COLO668 (cell line): ENCODE data around the gene ZSCAN5B.
A peak's percentile ranks its signal among the peaks of the same experiment; 100 is the strongest.
"Not testable (repeated sequence)": the region's sequence is repeated elsewhere in the genome, so short reads cannot be mapped to it uniquely, and the experiment has no call there.

Experiments
- DNase-seq: peaks from one replicate; lab custom pipeline; 2025; ENCODE audit not compliant: unreplicated experiment; lab: John Stamatoyannopoulos, UW

Gene ZSCAN5B

GRCh38 chr19:56176881-56177280, 20.7 kb downstream of the ZSCAN5B start:
- DNase-seq = peak; percentile 22

- not testable (repeated sequence) for DNase-seq
Observed at GRCh38 chr19:56176310-56176709, 21.3 kb downstream of the ZSCAN5B start.

- not testable (repeated sequence) for DNase-seq
Observed at GRCh38 chr19:56175861-56176307, 21.7 kb downstream of the ZSCAN5B start, which contains the start of gene GALP. Gene GALP, plus strand, starts transcription at chr19:56176008. Its CDS starts 1,101 bp downstream, at chr19:56177109.

GRCh38 chr19:56174550-56174949, 23.0 kb downstream of the ZSCAN5B start:
- no peak for DNase-seq

GRCh38 chr19:56174086-56174485, 23.5 kb downstream of the ZSCAN5B start:
- no peak for DNase-seq

GRCh38 chr19:56170261-56170660, 27.3 kb downstream of the ZSCAN5B start:
- peak; percentile 68 for DNase-seq

GRCh38 chr19:56167064-56167578, 30.5 kb downstream of the ZSCAN5B start:
- no peak for DNase-seq

- DNase-seq = no peak
Observed at GRCh38 chr19:56163097-56163496, 34.5 kb downstream of the ZSCAN5B start.

GRCh38 chr19:56162258-56162657, 35.3 kb downstream of the ZSCAN5B start:
- no peak for DNase-seq

- DNase-seq = no peak
Observed at GRCh38 chr19:56161534-56161933, 36.0 kb downstream of the ZSCAN5B start.

GRCh38 chr19:56159622-56160271, 37.8 kb downstream of the ZSCAN5B start:
- DNase-seq = no peak

- no peak for DNase-seq
Observed at GRCh38 chr19:56159009-56159559, 38.5 kb downstream of the ZSCAN5B start.

GRCh38 chr19:56158170-56158757, 39.3 kb downstream of the ZSCAN5B start:
- DNase-seq = no peak

GRCh38 chr19:56156768-56157167, 40.8 kb downstream of the ZSCAN5B start:
- DNase-seq = no peak

GRCh38 chr19:56155124-56155687, 42.4 kb downstream of the ZSCAN5B start:
- DNase-seq = peak; percentile 5

GRCh38 chr19:56153507-56153906, 44.1 kb downstream of the ZSCAN5B start:
- no peak for DNase-seq

- no peak for DNase-seq
Observed at GRCh38 chr19:56152644-56153043, 44.9 kb downstream of the ZSCAN5B start.

- DNase-seq = no peak
Observed at GRCh38 chr19:56150358-56150757, 47.2 kb downstream of the ZSCAN5B start.

GRCh38 chr19:56149656-56150038, 47.9 kb downstream of the ZSCAN5B start:
- DNase-seq = no peak

GRCh38 chr19:56148955-56149655, 48.5 kb downstream of the ZSCAN5B start:
- DNase-seq = not testable (repeated sequence)

- DNase-seq = no peak
Observed at GRCh38 chr19:56148096-56148495, 49.5 kb downstream of the ZSCAN5B start.
